ENCODE measurements around the gene PLA2G4D. TPM values are rescaled to one million over a fixed set of nuclear protein-coding genes. Genes with fewer than 3 reads are reported as not detected.

Gene PLA2G4D
- total RNA-seq, 1 donor from 2014 or later: not detected

- no peak for TF ChIP-seq CTCF (IDR thresholded peaks at IDR 0.05)
- Mint-ChIP-seq H3K36me3 (ENCODE audit: low read depth) (peaks cover 2% of the 10 kb centered on the region), H3K4me1 (ENCODE audit: low read depth) (peaks cover 17% of the 10 kb centered on the region), H3K9me3 (ENCODE audit: low read depth) (peaks cover 4% of the 10 kb centered on the region), H3K27me3 (ENCODE audit: low read depth) (peaks cover 6% of the 10 kb centered on the region), H3K4me3 (ENCODE audit: unreplicated experiment) (no peak overlapping the region), H3K27ac (ENCODE audit: unreplicated experiment) (no peak overlapping the region)
- no peak for DNase-seq (ENCODE audit: low spot score)
These were observed 59.0 kb downstream of the PLA2G4D start for GRCh38 chr15:42035435-42035761.

- Mint-ChIP-seq H3K4me3 (ENCODE audit: unreplicated experiment) (no peak overlapping the region), H3K36me3 (ENCODE audit: low read depth) (peaks cover 2% of the 10 kb centered on the region), H3K4me1 (ENCODE audit: low read depth) (peaks cover 19% of the 10 kb centered on the region), H3K27ac (ENCODE audit: unreplicated experiment) (no peak overlapping the region), H3K9me3 (ENCODE audit: low read depth) (peaks cover 4% of the 10 kb centered on the region), H3K27me3 (ENCODE audit: low read depth) (peaks cover 11% of the 10 kb centered on the region)
- TF ChIP-seq CTCF (IDR thresholded peaks at IDR 0.05): no peak
- DNase-seq (ENCODE audit: low spot score): no peak
These were observed 59.5 kb downstream of the PLA2G4D start for GRCh38 chr15:42034628-42035434.

GRCh38 chr15:42033214-42033873 is 61.0 kb downstream of the PLA2G4D start:
- no peak for DNase-seq (ENCODE audit: low spot score)
- no peak for TF ChIP-seq CTCF (IDR thresholded peaks at IDR 0.05)

GRCh38 chr15:42032376-42033213 is 61.8 kb downstream of the PLA2G4D start:
- no peak for TF ChIP-seq CTCF (IDR thresholded peaks at IDR 0.05)
- Mint-ChIP-seq H3K4me1 (ENCODE audit: low read depth) (peaks cover 21% of the 10 kb centered on the region), H3K27ac (ENCODE audit: unreplicated experiment) (no peak overlapping the region), H3K36me3 (ENCODE audit: low read depth) (peaks cover 2% of the 10 kb centered on the region), H3K9me3 (ENCODE audit: low read depth) (peaks cover 4% of the 10 kb centered on the region), H3K4me3 (ENCODE audit: unreplicated experiment) (no peak overlapping the region), H3K27me3 (ENCODE audit: low read depth) (peaks cover 16% of the 10 kb centered on the region)
- DNase-seq (ENCODE audit: low spot score): no peak

More at GRCh38 chr15:42033214-42033873, 61.0 kb downstream of the PLA2G4D start:
- peaks cover 21% of the 10 kb centered on the region for H3K4me1 Mint-ChIP-seq (ENCODE audit: low read depth)
- H3K9me3 Mint-ChIP-seq (ENCODE audit: low read depth): peaks cover 4% of the 10 kb centered on the region
- H3K27ac Mint-ChIP-seq (ENCODE audit: unreplicated experiment): no peak overlapping the region
- H3K4me3 Mint-ChIP-seq (ENCODE audit: unreplicated experiment): no peak overlapping the region
- H3K27me3 Mint-ChIP-seq (ENCODE audit: low read depth): peaks cover 11% of the 10 kb centered on the region
- peaks cover 2% of the 10 kb centered on the region for H3K36me3 Mint-ChIP-seq (ENCODE audit: low read depth)

Measured in chondrocyte (in vitro differentiated cells).